ENCODE results near the gene STON2. TPM values are rescaled to one million over a fixed set of nuclear protein-coding genes. Genes with fewer than 3 reads are reported as not detected.

Gene STON2
- total and polyA plus RNA-seq, 8 donors, result 0.76 to 4.6 (median 1.8) TPM

DNA sequence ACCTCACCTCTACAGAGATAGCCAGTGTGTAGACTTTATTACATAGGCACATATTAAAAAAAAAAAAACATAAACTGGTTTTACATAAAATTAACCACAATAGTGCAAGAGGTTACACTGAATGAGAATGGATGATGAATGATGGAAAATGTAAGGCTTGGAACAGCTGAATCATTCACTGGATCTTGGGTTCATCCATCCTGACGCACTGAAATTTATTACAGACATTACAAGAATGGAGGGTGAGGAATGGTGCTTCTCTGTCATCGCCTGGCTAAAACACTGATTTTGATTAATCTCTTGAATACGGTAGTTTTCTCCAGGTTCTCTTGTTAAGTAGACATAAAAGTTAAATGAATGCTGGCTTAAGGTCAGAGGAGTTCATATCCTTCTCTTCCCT, 139.4 kb downstream of the STON2 start:
- no peak for DNase-seq
- no peaks in the 10 kb centered on the region for H3K4me1 ChIP-seq
- no peaks in the 10 kb centered on the region for H3K9me3 ChIP-seq
- ATAC-seq, result no peak
- TF ChIP-seq, protein P1, sequence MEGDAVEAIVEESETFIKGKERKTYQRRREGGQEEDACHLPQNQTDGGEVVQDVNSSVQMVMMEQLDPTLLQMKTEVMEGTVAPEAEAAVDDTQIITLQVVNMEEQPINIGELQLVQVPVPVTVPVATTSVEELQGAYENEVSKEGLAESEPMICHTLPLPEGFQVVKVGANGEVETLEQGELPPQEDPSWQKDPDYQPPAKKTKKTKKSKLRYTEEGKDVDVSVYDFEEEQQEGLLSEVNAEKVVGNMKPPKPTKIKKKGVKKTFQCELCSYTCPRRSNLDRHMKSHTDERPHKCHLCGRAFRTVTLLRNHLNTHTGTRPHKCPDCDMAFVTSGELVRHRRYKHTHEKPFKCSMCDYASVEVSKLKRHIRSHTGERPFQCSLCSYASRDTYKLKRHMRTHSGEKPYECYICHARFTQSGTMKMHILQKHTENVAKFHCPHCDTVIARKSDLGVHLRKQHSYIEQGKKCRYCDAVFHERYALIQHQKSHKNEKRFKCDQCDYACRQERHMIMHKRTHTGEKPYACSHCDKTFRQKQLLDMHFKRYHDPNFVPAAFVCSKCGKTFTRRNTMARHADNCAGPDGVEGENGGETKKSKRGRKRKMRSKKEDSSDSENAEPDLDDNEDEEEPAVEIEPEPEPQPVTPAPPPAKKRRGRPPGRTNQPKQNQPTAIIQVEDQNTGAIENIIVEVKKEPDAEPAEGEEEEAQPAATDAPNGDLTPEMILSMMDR (IDR thresholded peaks at IDR 0.05), result no peak
- intact Hi-C loops (cut with DNase I), result no loop called here
- H3K27ac ChIP-seq, result no peak overlapping the region
- FAIRE-seq, result no peak
- H3K36me3 ChIP-seq, result no peaks in the 10 kb centered on the region
- H3K4me3 ChIP-seq, result no peak overlapping the region
- H3K27me3 ChIP-seq, result no peaks in the 10 kb centered on the region
- 85 to 88% methylated on average over 3 of the region's 3 CpGs for WGBS, 2 donors

DNA sequence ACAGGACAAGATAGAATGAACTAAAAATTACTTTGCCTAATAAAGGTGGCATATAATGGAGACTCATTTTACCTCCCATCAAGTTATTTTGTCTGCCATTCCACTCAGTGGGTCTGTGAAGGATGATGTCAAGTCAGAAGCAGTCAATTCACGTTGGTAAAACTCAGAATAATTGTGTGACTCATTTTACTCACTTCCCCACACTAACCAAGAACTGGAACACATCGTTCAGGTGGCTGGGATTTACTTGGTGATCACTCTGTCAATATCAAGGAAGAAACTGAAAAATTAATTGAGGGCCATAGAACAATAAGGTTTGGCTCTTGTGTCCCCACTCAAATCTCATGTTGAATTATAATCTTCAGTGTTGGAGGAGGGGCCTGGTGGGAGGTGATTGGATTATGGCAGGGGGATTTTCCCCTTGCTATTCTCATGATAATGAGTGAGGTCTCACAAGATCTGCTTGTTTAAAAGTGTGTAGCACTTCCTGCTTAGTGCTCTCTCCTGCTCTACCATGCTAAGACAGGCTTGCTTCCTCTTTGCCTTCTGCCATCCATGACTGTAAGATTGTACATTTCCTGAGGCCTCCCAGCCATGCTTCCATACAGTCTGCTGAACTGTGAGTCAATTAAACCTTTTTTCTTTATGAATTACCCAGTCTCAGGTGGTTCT, 143.7 kb downstream of the STON2 start:
- no peak overlapping the region for H3K4me3 ChIP-seq
- intact Hi-C loops (cut with DNase I), result no loop called here
- no peak for DNase-seq
- H3K36me3 ChIP-seq, result no peaks in the 10 kb centered on the region
- FAIRE-seq, result no peak
- no peak for ATAC-seq
- no peaks in the 10 kb centered on the region for H3K9me3 ChIP-seq
- whole genome bisulfite sequencing, 2 donors, result 71 to 91% methylated on average over 2 of the region's 2 CpGs
- H3K27me3 ChIP-seq, result no peaks in the 10 kb centered on the region
- H3K4me1 ChIP-seq, result no peaks in the 10 kb centered on the region
- TF ChIP-seq, protein P1 (IDR thresholded peaks at IDR 0.05), result no peak
- no peak overlapping the region for H3K27ac ChIP-seq

DNA sequence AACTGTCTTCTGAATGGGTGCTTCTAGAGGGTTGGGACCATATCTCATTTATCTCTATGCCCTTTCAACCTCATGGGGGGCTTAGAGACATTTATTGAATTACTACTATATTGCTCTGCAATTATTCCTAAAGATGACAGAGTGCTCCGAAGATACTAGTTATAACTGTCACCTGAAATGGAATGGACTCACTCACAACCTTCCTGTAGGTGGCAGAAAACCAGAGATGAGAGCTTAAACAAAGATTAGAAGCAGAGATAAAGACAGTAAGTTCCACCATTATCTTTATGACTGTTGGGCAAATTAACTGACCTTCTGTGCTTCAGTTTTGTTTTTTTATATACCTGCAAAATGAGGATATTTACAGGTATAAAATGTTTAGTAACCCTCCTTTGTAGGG, 147.8 kb downstream of the STON2 start:
- ATAC-seq, result no peak
- 59 to 61% methylated on average over 1 of the region's 1 CpG for WGBS, 2 donors
- H3K9me3 ChIP-seq, result no peaks in the 10 kb centered on the region
- H3K27me3 ChIP-seq, result no peaks in the 10 kb centered on the region
- H3K4me3 ChIP-seq, result no peak overlapping the region
- intact Hi-C loops (cut with DNase I), result no loop called here
- H3K36me3 ChIP-seq, result no peaks in the 10 kb centered on the region
- TF ChIP-seq, protein P1 (IDR thresholded peaks at IDR 0.05), result no peak
- DNase-seq, result no peak
- no peaks in the 10 kb centered on the region for H3K4me1 ChIP-seq
- no peak for FAIRE-seq
- no peak overlapping the region for H3K27ac ChIP-seq

DNA sequence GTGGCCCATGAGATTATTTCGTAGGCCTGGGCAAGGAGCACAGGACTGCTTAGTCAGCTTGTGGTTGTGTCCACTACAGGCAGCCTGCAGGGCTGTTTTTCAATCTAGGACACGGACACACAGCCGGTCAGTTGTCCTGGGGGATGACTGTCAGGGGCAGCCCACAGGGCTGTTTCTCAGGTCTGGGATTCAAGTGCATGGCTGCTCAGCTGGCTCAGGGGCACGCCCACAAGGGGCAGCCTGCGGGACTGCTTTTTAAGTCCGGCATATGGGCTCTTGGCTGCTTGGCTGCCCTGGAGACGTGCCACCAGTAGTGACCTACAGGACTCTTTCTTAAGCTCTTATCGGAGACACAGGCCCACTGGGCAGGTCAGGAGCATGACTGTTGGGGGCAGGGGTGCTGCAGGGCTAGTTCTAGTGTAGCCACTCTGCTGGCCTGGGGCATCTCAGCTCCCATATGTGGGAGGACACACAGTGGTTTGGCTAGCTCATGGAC, 152.8 kb downstream of the STON2 start:
- whole genome bisulfite sequencing, 2 donors, result 43 to 48% methylated on average over 8 of the region's 8 CpGs
- DNase-seq (peak in 5 of 6 donors; percentile 29 to 67 (median 60)), FAIRE-seq (no peak), ATAC-seq (peak in 3 of 4 donors; percentile 48 to 73 (median 51))
- intact Hi-C loops (cut with DNase I), result no loop called here
- H3K36me3 ChIP-seq, result no peaks in the 10 kb centered on the region
- H3K4me3 ChIP-seq, result no peak overlapping the region
- H3K27ac ChIP-seq, result no peak overlapping the region
- TF ChIP-seq, protein P1 (IDR thresholded peaks at IDR 0.05), result no peak
- H3K27me3 ChIP-seq, result no peaks in the 10 kb centered on the region
- H3K9me3 ChIP-seq, result no peaks in the 10 kb centered on the region
- H3K4me1 ChIP-seq, result no peaks in the 10 kb centered on the region
